OCI-LY7 (cell line): ENCODE data around the gene MED8. TPM values are rescaled to one million over a fixed set of nuclear protein-coding genes. Genes with fewer than 3 reads are reported as not detected.

Experiments
- BruUV-seq: library from RNA; stranded (reverse); fragments of 400-500 nt; replicated peaks from 2 replicates; lab custom pipeline; 2021; lab: Mats Ljungman, UMichigan
- CTCF ChIA-PET: fragments of 300-600 bp; sonication (Branson Sonifier 250); formaldehyde crosslinking; loops from one replicate; lab custom pipeline; 2022; ENCODE audit warnings: antibody characterized with exemption; ENCODE audit not compliant: unreplicated experiment; lab: Charles Lee
- POLR2A ChIA-PET: fragments of 300-600 bp; sonication (Branson Sonifier 250); formaldehyde crosslinking; loops from one replicate; lab custom pipeline; 2022; ENCODE audit warnings: antibody characterized with exemption; lab: Charles Lee
- DNase-seq: peaks from one replicate; pipeline ENCODE4 v3.0.0-alpha.2; 2015; ENCODE audit warnings: low spot score
- H2AFZ ChIP-seq: fragments of 200-600 bp; sonication (generic), shearing (Covaris generic); 2 replicates; pipeline ENCODE4 v1.6.1; 2014; ENCODE audit warnings: mild to moderate bottlenecking, antibody characterized with exemption, low read length, moderate library complexity
- H3K27ac ChIP-seq: fragments of 200-600 bp; sonication (generic); 2 replicates; pipeline ENCODE4 v1.5.1; 2014; ENCODE audit warnings: mixed run types, low read depth, mild to moderate bottlenecking, moderate library complexity, low read length, inconsistent platforms; ENCODE audit not compliant: poor library complexity, severe bottlenecking
- H3K36me3 ChIP-seq: fragments of 200-600 bp; sonication (generic); 2 replicates; pipeline ENCODE4 v1.6.1; 2014; ENCODE audit warnings: mild to moderate bottlenecking, antibody characterized with exemption, low read length, moderate library complexity, mixed read lengths; ENCODE audit not compliant: insufficient read depth
- H3K4me1 ChIP-seq: fragments of 200-600 bp; sonication (generic); 2 replicates; pipeline ENCODE4 v1.5.1; 2014; ENCODE audit warnings: mild to moderate bottlenecking, low read length; ENCODE audit not compliant: insufficient read depth, poor library complexity, severe bottlenecking
- H3K4me2 ChIP-seq: fragments of 200-600 bp; sonication (generic); 2 replicates; pipeline ENCODE4 v1.6.1; 2014; ENCODE audit warnings: mild to moderate bottlenecking, low read length
- H3K4me3 ChIP-seq: fragments of 200-600 bp; sonication (generic); 2 replicates; pipeline ENCODE4 v1.5.1; 2014; ENCODE audit warnings: mild to moderate bottlenecking, low read depth, low read length; ENCODE audit not compliant: poor library complexity, severe bottlenecking
- H3K79me2 ChIP-seq: fragments of 200-600 bp; sonication (generic); 2 replicates; pipeline ENCODE4 v1.6.1; 2016; ENCODE audit warnings: low read depth, mild to moderate bottlenecking, low read length, moderate library complexity, mixed read lengths; ENCODE audit not compliant: insufficient read depth
- H3K9me2 ChIP-seq: fragments of 200-600 bp; sonication (generic); 2 replicates; pipeline ENCODE4 v1.6.1; 2016; ENCODE audit warnings: mild to moderate bottlenecking, low read length, mixed read lengths; ENCODE audit not compliant: insufficient read depth
- H3K9me3 ChIP-seq: fragments of 200-600 bp; sonication (generic); 2 replicates; pipeline ENCODE4 v1.6.1; 2014; ENCODE audit warnings: mild to moderate bottlenecking, mixed run types, low read length, mixed read lengths
- H4K20me1 ChIP-seq: fragments of 200-600 bp; sonication (generic); 2 replicates; pipeline ENCODE4 v1.6.1; 2014; ENCODE audit warnings: mild to moderate bottlenecking, antibody characterized with exemption, low read length, moderate library complexity, mixed read lengths; ENCODE audit not compliant: insufficient read depth
- CTCF ChIP-seq: fragments of 200-600 bp; sonication (generic); conservative IDR thresholded peaks from 2 replicates; pipeline ENCODE4 v1.5.1; 2014; ENCODE audit warnings: mild to moderate bottlenecking, antibody characterized with exemption, low read length, moderate library complexity, mixed read lengths
- EZH2phosphoT487 ChIP-seq: fragments of 200-600 bp; sonication (generic); IDR thresholded peaks from 2 replicates; pipeline ENCODE4 v1.6.1; 2018; ENCODE audit warnings: low read depth, borderline replicate concordance, mild to moderate bottlenecking, mixed run types, antibody characterized with exemption, low read length, moderate library complexity, mixed read lengths
- intact Hi-C: fragments of 100-400 bp; cut with micrococcal nuclease; formaldehyde crosslinking; loops from one replicate; pipeline ENCODE4 v1.10.0; 2022; ENCODE audit not compliant: unreplicated experiment
- total RNA-seq, 2 experiments: library from RNA; depleted of rRNA in 1 of 2; stranded (reverse); fragments of >200 nt in 1 of 2; shearing (Covaris generic) in 1 of 2; gene quantifications; 2 replicates each; pipeline ENCODE4 v1.2.3, GENCODE V29; 2014 to 2022

The MED8 gene
- total RNA-seq, 2 experiments from 2014 or later, result 37.6 to 37.8 TPM

DNA sequence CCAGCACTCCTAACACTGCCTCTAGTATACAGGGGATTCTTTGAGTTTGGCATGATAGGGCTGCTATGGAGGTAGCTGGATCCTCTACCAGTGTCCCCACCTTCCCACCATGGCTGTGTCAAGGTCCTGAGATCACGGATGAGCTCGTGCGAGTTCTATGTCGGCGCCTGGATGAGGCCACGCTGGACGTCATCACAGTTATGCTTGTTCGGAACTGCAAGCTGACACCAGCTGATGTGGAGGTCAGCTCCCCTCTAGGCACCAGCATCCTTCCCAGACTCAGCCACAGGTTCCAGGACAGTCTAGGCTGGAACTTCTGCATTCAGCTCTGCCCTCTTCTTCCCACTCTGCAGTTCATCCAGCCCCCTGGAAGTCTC, 49.0 kb upstream of the MED8 start:
- Histone ChIP-seq H2AFZ (no peak overlapping the region), H3K79me2 (no peaks in the 10 kb centered on the region), H3K9me2 (no peaks in the 10 kb centered on the region), H3K36me3 (peaks cover 18% of the 10 kb centered on the region; the same call in 1 of the 2 replicates), H3K4me1 (no peaks in the 10 kb centered on the region), H3K4me3 (no peak overlapping the region), H4K20me1 (no peaks in the 10 kb centered on the region), H3K27ac (no peak overlapping the region), H3K9me3 (no peaks in the 10 kb centered on the region), H3K4me2 (no peak overlapping the region)
- intact Hi-C loops, result no loop called here
- no peak for TF ChIP-seq CTCF
- no peak for TF ChIP-seq EZH2phosphoT487
- ChIA-PET POLR2A (no interaction called here), CTCF (no interaction called here)
- DNase-seq, result no peak
- no TSS peak for BruUV-seq

DNA sequence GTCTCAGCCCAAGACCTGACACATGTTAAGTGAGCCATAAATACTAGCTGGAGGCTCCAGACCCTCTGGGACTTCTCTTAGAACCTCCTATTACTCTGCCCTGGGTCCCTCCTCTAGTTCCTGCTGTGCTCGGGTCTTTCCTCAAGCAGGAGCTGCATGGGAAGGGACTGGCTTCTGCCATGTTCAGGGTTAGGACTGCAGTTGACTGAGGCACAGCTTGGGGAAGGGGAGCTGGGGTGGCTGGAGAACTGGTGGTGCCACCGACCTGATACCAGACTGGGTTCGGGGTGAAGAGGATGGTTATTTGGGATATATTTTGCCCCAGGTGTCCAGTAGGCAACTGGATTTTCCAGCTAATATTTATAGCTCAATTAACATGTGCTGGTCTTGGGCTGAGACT, 48.4 kb upstream of the MED8 start:
- H3K79me2 ChIP-seq, result no peaks in the 10 kb centered on the region
- POLR2A ChIA-PET, result no interaction called here
- intact Hi-C loops, result no loop called here
- CTCF ChIA-PET, result no interaction called here
- no TSS peak for BruUV-seq
- DNase-seq, result no peak
- H3K4me1 ChIP-seq, result no peaks in the 10 kb centered on the region
- no peak overlapping the region for H3K4me3 ChIP-seq
- H3K4me2 ChIP-seq, result no peak overlapping the region
- peaks cover 14% of the 10 kb centered on the region; the same call in 1 of the 2 replicates for H3K36me3 ChIP-seq
- H4K20me1 ChIP-seq, result no peaks in the 10 kb centered on the region
- H3K9me3 ChIP-seq, result no peaks in the 10 kb centered on the region
- H3K27ac ChIP-seq, result no peak overlapping the region
- no peaks in the 10 kb centered on the region for H3K9me2 ChIP-seq
- no peak overlapping the region for H2AFZ ChIP-seq
- TF ChIP-seq CTCF (no peak), EZH2phosphoT487 (no peak)

DNA sequence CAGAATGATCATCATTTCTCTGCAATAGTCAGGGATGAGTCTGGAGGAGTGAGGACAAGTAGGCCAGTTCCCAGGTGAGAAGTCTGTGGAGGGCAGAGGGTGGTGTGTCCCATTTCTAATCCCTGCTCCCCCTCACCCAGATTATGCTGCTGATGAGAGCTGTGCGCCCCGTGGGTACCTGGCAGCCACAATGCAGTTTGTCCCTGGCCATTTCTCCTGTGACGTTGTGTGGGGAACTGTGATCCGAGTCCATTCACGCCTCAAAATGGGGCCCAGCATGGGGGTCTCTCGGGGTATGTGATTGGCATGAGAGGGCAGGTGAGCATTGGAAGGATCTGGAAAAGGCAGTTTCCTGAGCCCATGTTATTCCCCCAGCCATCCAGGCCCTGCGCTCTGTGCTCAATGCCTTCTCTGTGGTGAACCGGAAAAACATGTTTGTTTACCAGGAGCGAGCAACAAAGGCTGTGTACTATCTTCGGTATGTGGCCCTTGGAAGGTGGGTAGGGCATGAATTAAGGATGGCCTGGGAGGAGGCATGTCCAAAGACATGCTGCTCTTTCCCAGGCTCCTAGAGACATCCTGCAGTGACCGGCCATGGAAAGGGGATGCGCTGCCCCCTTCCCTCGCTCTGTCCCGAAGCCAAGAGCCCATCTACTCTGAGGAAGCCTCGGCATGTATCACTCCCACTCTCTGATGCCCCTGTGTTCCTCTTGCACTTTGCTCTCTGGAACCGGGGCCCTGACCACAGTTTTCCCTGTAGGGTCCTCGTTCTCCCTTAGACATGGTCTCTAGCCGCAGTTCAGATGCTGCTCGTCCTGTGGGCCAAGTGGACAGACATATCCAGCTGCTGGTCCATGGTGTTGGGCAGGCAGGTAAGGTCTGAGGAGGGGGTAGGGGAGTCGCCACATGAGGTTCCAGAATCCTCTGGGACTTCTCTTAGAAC, 47.7 kb upstream of the MED8 start:
- Histone ChIP-seq H3K4me1 (no peaks in the 10 kb centered on the region), H3K4me3 (no peak overlapping the region), H3K79me2 (no peaks in the 10 kb centered on the region), H3K27ac (no peak overlapping the region), H3K4me2 (no peak overlapping the region), H3K9me3 (no peaks in the 10 kb centered on the region), H3K9me2 (no peaks in the 10 kb centered on the region), H2AFZ (no peak overlapping the region), H3K36me3 (peaks cover 13% of the 10 kb centered on the region; the same call in 1 of the 2 replicates), H4K20me1 (no peaks in the 10 kb centered on the region)
- CTCF ChIA-PET, result no interaction called here
- POLR2A ChIA-PET, result no interaction called here
- TF ChIP-seq EZH2phosphoT487 (no peak), CTCF (no peak)
- intact Hi-C loops, result no loop called here
- BruUV-seq, result no TSS peak
- DNase-seq, result no peak
